NCI-H460 (cell line): ENCODE measurements around the gene SLC5A4. TPM values are rescaled to one million over a fixed set of nuclear protein-coding genes. Genes with fewer than 3 reads are reported as not detected.

Experiments used
- DNase-seq: peaks from one replicate; pipeline ENCODE4 v3.0.0-alpha.2; 2016; ENCODE audit warnings: low read depth; ENCODE audit errors: extremely low read depth
- total RNA-seq: library from RNA; depleted of rRNA; stranded (reverse); fragments of >200 nt; shearing (Covaris generic); gene quantifications from 2 replicates; pipeline ENCODE4 v1.2.3, GENCODE V29; 2014

SLC5A4 gene
- total RNA-seq, 1 experiment from 2014 or later = not detected

DNA sequence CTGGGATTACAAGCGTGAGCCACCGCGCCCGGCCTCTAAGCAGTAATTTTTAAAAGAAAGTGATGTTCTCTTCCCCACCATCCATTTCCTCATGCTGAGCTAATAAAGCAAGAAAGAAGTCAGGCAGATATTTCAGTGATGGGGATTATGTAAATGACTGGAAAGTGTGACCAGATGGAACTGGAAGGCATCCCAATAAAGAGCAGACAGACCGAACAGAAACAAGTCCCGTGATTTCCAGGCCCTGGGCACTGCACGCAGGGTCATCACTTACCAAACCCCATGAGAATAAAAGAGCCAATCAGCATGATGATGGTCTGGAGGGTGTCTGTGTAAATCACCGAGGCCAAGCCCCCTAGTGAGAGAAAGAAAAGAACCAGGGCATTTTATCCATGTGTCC lies 18.2 kb downstream of the SLC5A4 start:
- no peak for DNase-seq

- no peak for DNase-seq
Observed at GRCh38 chr22:32233091-32233490, 22.1 kb downstream of the SLC5A4 start.

DNA sequence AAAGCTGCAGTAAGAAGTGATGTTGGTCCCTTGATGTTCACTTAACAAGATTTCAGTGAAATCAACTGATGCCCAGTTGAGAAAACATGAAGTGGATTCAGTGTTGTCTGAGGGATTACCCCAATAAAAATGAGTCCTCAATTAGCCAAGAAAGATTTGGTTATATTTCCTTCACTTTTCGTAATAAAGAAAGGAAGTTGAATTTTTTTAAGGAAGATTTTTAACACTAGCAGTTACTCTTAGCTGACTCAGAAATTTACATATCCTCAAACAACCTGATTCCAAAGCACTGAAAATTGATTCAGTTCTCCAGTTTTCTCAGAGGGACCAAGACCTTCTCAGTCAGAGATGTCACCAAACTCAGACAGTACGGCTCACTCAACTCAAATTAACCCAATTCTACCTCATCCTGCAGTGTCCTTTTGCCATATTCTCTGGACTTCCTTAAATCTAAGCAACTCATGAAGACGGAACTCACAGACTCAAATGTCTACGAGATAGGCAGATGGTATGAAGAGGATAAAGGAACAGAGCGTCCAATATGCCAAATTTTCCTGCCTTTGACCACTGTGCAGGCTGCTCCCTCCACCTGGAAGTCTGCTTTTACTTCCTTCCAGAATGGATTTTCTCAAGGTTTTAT lies 22.8 kb downstream of the SLC5A4 start:
- DNase-seq = no peak

- DNase-seq = no peak
Observed at GRCh38 chr22:32226326-32227104, 28.6 kb downstream of the SLC5A4 start.

DNA sequence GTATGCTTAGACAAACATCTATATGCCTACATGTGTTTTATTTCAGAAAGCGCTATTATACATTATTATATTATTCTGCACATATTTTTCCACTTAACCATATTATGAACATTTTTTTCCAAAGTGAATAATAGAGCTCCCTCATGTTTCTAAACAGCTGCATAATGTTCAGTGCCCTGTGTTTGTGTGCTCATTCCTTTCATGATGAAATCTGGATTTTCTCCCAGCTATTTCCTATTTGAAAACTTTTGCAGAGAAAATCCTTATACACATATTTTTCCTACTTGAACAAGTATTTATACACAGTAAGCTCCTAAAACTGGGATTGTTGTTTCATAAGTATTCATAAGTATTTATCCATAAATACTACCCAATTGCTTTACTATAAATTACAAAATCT lies 32.2 kb downstream of the SLC5A4 start:
- no peak for DNase-seq

GRCh38 chr22:32219026-32219425 lies 36.1 kb downstream of the SLC5A4 start:
- DNase-seq = no peak

GRCh38 chr22:32218470-32218869 lies 36.7 kb downstream of the SLC5A4 start:
- no peak for DNase-seq

DNA sequence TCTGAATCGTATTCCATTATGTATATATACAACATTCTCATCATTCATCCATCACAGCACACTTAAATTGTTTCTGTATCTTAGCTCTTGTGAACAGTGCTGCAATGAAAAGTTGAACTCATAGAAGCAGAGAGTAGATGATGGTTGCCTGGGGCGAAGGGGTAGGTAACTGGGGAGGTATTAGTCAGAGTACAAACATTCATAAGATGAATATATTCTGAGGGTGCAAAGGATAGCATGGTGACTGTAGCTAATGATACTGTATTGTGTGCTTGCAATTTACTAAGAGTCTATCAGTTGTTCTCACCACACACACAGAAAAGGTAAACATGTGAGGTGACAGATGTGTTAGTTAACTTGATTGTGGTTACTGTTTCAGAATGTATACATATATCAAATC lies 37.7 kb downstream of the SLC5A4 start:
- no peak for DNase-seq

DNA sequence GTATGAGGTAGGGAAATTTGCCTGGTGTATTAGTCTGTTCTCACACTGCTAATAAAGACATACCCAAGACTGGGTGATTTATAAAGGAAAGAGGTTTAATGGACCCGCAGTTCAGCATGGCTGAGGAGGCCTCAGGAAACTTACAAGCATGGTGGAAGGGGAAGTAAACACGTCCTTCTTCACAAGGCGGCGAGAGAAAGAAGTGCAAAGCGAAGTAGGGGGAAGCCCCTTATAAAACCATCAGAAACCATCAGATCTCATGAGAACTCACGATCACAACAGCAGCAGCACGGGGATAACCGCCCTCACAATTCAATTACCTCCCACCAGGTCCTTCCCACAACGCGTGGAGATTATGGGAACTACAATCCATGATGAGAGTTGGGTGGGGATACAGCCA lies 38.2 kb downstream of the SLC5A4 start:
- no peak for DNase-seq

GRCh38 chr22:32211011-32211410 lies 44.1 kb downstream of the SLC5A4 start:
- no peak for DNase-seq

- DNase-seq = no peak
Observed at GRCh38 chr22:32208681-32209080, 46.5 kb downstream of the SLC5A4 start.

- DNase-seq = no peak
Observed at GRCh38 chr22:32207971-32208480, 47.1 kb downstream of the SLC5A4 start.

DNA sequence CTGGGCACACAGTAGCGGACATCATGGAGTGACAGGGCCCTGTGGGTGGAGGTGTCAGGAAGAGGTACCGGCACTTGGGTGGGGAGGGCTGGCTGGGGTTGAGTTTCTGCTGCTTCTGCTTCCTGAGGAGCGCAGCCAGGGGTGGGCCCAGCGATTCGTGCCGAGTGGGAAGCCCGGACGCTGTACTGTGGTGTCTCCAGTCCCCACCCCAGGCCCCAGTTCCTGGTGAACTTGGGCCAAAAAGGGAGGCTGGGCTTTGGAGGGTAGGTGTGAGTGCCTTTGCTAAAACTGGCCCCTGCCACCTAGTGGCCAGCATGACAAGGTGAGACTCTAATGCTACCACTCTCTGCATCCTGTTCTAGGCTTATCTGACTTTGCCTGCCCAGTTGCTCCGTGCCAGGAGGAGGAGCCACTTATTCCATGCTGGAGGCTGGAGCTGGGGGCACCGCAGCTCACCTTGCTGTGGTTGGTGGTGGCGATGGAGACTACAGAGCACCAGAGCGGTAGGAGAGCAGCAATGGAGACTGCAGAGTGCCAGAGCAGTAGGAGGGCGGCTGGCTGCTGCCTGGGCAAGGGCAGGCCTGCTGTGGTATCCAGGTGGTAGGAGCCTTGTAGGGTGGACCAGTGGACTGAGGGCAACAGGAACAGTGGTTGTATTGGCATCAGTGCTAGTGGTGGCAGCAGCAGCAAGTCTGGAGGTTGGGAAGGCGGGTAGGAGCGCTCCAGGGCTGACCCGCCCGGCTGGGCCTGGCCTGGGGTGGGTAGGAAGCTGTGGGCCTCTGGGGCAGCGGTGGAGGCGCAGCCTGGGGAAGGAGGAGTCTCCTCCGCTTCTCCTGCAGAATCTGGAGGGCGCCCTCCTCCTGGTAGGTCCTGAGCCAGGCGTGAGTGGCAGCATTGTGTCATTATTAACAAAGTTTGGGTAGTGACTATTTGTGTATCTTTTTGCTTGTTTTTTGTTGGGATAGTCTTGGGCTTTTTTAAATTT lies 48.1 kb downstream of the SLC5A4 start:
- no peak for DNase-seq

GRCh38 chr22:32205974-32206773 lies 49.0 kb downstream of the SLC5A4 start:
- no peak for DNase-seq

DNA sequence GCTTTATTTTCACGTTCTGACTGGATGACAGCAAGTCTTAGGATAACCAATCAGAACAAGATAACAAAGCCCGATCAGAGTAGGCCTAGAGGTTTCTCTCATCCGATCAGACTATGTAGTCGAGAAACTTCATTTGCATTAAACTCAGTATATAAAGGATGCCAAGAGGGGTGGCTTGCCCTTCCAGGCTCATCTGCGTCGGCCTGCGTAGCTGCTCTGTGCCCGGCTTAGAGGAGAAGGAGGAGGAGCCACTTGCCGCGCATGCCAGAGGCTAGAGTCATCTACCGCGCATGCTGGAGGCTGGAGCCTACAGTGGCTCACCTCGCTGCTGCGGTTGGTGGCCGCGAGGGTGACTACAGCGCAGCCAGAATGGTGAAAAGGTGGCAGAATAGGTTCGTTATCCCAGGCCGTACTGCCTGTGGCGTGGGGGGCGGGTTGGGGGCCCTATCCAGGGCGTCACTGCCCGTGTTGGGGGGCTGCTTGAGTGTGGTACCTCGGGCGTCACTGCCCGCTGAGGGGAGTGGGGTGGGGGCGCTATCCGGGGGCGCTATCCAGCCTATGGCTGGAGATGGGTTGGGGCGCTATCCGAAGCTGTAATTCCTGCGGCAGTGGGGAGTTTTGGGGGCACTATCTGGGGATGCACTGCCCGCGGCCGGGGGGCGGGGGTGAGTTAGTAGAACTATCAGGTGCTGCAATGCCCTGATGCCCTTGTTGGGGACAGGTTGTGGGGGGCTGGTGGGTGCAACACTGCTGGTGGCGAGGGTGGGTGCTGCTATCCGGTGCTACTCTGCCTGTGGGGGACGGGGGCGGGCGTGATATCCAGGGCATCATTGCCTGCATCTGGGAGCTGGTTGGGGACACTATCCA lies 50.1 kb downstream of the SLC5A4 start, which contains the start of gene RFPL2:
RFPL2 (minus strand) TSS at position 218 of the 867 bp plus-strand sequence. CDS start 2,622 bp downstream, outside the sequence.
- peak; percentile 69 for DNase-seq

DNA sequence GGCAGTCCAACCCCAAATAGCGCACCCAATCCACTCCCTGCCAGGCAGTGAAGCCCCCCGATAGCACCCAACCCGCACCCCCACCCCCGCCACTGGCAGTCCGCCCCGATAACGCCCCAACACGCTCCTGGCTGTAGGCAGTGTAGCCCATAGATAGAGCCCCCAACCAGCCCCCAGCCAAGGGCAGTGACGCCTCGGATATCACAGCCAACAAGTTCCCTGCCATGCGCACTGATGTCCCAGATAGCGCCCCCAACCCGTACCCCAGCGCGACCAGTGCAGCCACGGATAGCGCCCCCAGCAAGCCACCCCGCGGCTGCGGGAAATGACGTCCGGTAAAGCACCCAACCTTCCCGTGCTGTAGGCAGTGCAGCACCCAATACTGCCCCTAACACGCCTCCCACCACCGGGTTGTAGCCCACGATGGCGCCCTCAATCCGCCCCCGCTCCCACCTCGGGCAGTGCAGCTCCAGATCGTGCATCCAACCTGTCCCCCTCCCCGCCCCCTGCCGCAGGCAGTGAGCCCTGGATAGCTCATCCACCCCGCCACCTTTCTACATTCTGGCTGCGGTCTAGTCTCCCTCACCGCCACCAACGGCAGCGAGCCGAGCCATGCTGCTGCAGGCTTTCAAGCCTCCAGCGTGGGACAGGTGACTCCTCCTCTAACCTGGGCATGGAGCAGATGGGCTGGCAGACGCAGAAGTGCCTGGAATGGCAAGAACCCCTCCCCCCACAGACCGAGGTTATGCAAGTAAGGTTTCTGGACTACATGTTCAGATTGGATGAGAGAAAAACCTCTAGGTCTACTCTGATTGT lies 50.9 kb downstream of the SLC5A4 start:
- no peak for DNase-seq

DNA sequence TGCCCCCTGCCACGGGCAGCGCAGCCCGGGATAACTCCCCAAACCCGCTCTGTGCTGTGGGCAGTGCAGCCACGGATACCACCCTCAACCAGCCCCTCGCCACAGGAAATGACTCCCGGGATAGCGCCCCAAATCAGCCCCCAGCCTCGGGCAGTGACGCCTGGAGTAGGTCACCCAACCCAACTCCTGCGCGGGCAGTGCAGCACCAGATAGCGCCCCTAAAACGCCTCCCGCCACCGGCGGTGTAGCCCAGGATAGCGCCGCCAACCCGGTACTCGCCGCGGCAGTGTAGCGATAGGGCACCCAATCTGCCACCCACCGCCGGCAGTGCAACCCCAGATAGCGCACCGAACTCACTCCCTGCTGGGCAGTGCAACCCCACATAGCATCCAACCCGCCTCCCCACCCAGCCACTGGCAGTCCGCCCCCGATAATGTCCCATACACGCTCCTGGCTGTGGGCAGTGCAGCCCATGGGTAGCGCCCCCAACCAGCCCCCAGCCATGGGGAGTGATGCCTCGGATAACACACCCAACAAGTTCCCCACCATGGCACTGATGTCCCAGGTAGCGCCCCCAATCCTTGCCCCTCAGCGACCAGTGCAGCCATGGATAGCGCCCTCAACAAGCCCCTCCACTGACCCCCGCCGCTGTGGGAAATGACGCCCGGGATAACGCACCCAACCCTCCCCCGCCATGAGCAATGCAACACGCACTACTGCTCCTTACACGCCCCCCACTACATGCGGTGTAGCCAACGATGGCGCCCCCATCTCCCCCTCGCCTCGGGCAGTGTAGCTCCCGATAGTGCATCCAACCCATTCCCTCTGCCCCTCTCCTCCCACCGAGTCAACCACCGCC lies 51.7 kb downstream of the SLC5A4 start:
- DNase-seq = no peak
